ENCODE results near the gene KIR3DL1.

KIR3DL1 gene

GRCh38 chr19:54790711-54791110 lies 25.6 kb upstream of the KIR3DL1 start:
- Histone ChIP-seq H3K9me3 (ENCODE audit: low read length) (no peaks in the 10 kb centered on the region), H3K9ac (ENCODE audit: low read length) (no peak overlapping the region), H3K27ac (ENCODE audit: low read depth, low read length, poor library complexity, severe bottlenecking) (no peak overlapping the region), H3K27me3 (ENCODE audit: insufficient read depth, low read length) (no peaks in the 10 kb centered on the region), H3F3A (ENCODE audit: insufficient read depth, low read length) (no peaks in the 10 kb centered on the region), H3K79me2 (ENCODE audit: insufficient read depth, low read length) (no peaks in the 10 kb centered on the region), H4K20me1 (ENCODE audit: insufficient read depth, low read length) (no peaks in the 10 kb centered on the region), H3K4me1 (ENCODE audit: insufficient read depth, low read length, severe bottlenecking) (no peaks in the 10 kb centered on the region), H2AFZ (ENCODE audit: low read length) (no peak overlapping the region), H3K36me3 (ENCODE audit: insufficient read depth, low read length) (no peaks in the 10 kb centered on the region), H3K4me2 (ENCODE audit: low read length) (no peak overlapping the region), H3K4me3 (ENCODE audit: low read depth, low read length, poor library complexity, severe bottlenecking) (no peak overlapping the region), H3K9me2 (ENCODE audit: low read depth, low read length) (no peaks in the 10 kb centered on the region)
- TF ChIP-seq EZH2 (IDR thresholded peaks at IDR 0.05; ENCODE audit: borderline replicate concordance, low read length) (no peak), CTCF (IDR thresholded peaks at IDR 0.05; ENCODE audit: low read length) (no peak)

- no peaks in the 10 kb centered on the region for H3K27me3 ChIP-seq (ENCODE audit: insufficient read depth, low read length)
- H3F3A ChIP-seq (ENCODE audit: insufficient read depth, low read length) = no peaks in the 10 kb centered on the region
- no peak overlapping the region for H3K9ac ChIP-seq (ENCODE audit: low read length)
- no peaks in the 10 kb centered on the region for H3K4me1 ChIP-seq (ENCODE audit: insufficient read depth, low read length, severe bottlenecking)
- H3K9me3 ChIP-seq (ENCODE audit: low read length) = no peaks in the 10 kb centered on the region
- H3K4me3 ChIP-seq (ENCODE audit: low read depth, low read length, poor library complexity, severe bottlenecking) = no peak overlapping the region
- TF ChIP-seq CTCF (IDR thresholded peaks at IDR 0.05; ENCODE audit: low read length) = no peak
- no peak for TF ChIP-seq EZH2 (IDR thresholded peaks at IDR 0.05; ENCODE audit: borderline replicate concordance, low read length)
- H4K20me1 ChIP-seq (ENCODE audit: insufficient read depth, low read length) = no peaks in the 10 kb centered on the region
- no peaks in the 10 kb centered on the region for H3K9me2 ChIP-seq (ENCODE audit: low read depth, low read length)
- H3K79me2 ChIP-seq (ENCODE audit: insufficient read depth, low read length) = no peaks in the 10 kb centered on the region
- H2AFZ ChIP-seq (ENCODE audit: low read length) = no peak overlapping the region
- H3K27ac ChIP-seq (ENCODE audit: low read depth, low read length, poor library complexity, severe bottlenecking) = no peak overlapping the region
- no peaks in the 10 kb centered on the region for H3K36me3 ChIP-seq (ENCODE audit: insufficient read depth, low read length)
- H3K4me2 ChIP-seq (ENCODE audit: low read length) = no peak overlapping the region
These were observed 24.8 kb upstream of the KIR3DL1 start for GRCh38 chr19:54791476-54791875.

DNA sequence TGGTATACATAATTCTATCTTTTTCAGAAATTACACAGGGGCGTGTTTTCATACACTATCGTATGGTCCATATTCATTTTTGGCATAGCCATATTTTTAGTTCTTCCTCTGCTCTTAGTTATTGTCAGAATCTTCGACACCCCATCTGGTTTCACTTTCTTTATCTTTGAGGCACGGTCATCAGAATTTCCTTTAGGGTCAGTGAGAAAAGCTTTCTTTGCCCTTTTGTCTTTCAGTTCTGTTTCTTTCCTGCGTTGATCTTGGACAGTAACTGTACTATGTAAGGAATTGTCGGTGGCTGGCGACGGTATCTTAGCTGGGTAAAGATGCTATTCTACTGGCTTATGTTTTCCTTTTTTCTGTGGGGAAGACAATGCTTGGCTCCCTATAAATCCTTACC lies 23.5 kb upstream of the KIR3DL1 start:
- no peaks in the 10 kb centered on the region for H3K79me2 ChIP-seq (ENCODE audit: insufficient read depth, low read length)
- H3K9me3 ChIP-seq (ENCODE audit: low read length) = no peaks in the 10 kb centered on the region
- TF ChIP-seq EZH2 (IDR thresholded peaks at IDR 0.05; ENCODE audit: borderline replicate concordance, low read length) = no peak
- TF ChIP-seq CTCF (IDR thresholded peaks at IDR 0.05; ENCODE audit: low read length) = no peak
- no peak overlapping the region for H3K4me2 ChIP-seq (ENCODE audit: low read length)
- no peaks in the 10 kb centered on the region for H3K36me3 ChIP-seq (ENCODE audit: insufficient read depth, low read length)
- H3K9me2 ChIP-seq (ENCODE audit: low read depth, low read length) = no peaks in the 10 kb centered on the region
- H3K4me1 ChIP-seq (ENCODE audit: insufficient read depth, low read length, severe bottlenecking) = no peaks in the 10 kb centered on the region
- no peaks in the 10 kb centered on the region for H4K20me1 ChIP-seq (ENCODE audit: insufficient read depth, low read length)
- no peaks in the 10 kb centered on the region for H3K27me3 ChIP-seq (ENCODE audit: insufficient read depth, low read length)
- H3K9ac ChIP-seq (ENCODE audit: low read length) = no peak overlapping the region
- no peak overlapping the region for H3K4me3 ChIP-seq (ENCODE audit: low read depth, low read length, poor library complexity, severe bottlenecking)
- no peaks in the 10 kb centered on the region for H3F3A ChIP-seq (ENCODE audit: insufficient read depth, low read length)
- no peak overlapping the region for H3K27ac ChIP-seq (ENCODE audit: low read depth, low read length, poor library complexity, severe bottlenecking)
- no peak overlapping the region for H2AFZ ChIP-seq (ENCODE audit: low read length)

All from OCI-LY1 (cell line).